ENCODE measurements around the gene PRODH2. TPM values are rescaled to one million over a fixed set of nuclear protein-coding genes. Genes with fewer than 3 reads are reported as not detected.

PRODH2 gene
- total RNA-seq: under 1 TPM in 1 of 9 donors, not detected in 8; 0.46 TPM
- under 1 TPM in 1 of 3 donors, not detected in 2; 0.07 TPM for polyA plus RNA-seq
- long read RNA-seq, donor 1: 0 reads
- long read RNA-seq, donor 2: 0 reads
- long read RNA-seq, donor 3: 0 reads
- long read RNA-seq, donor 4: 0 reads
- long read RNA-seq, donor 5: 0 reads
- long read RNA-seq, donor 6: 0 reads
- long read RNA-seq, donor 7: 0 reads
- long read RNA-seq, donor 8: 0 reads
- long read RNA-seq, donor 9: 0 reads
- long read RNA-seq, donor 10: 0 reads

- H3K4me1 ChIP-seq (replicated peaks in 1 of 2): no peaks in the 10 kb centered on the region
- H3K9me3 ChIP-seq (replicated peaks in 1 of 3): no peaks in the 10 kb centered on the region
- peaks cover 2% of the 10 kb centered on the region for H3K27me3 ChIP-seq
- H3K4me3 ChIP-seq: no peak within 1 kb of the TSS
- WGBS, 4 donors: 73 to 77% (median 75%) methylated on average over 18 to 26 of the region's 26 CpGs
- TF ChIP-seq CTCF (IDR thresholded peaks at IDR 0.05) (no peak), POLR2A (IDR thresholded peaks at IDR 0.05) (no peak)
- intact Hi-C loops (cut with DNase I): loop anchor here in 1 of 2 donors (10.0 kb wide), 1 partner anchor 108 kb away; the partner anchor contains the start of gene ZBTB32
- no peak for DNase-seq
- no peak within 1 kb of the TSS for H3K27ac ChIP-seq
- no peaks in the 10 kb centered on the region for H3K36me3 ChIP-seq (replicated peaks in 1 of 2)
Measured at GRCh38 chr19:35812220-35813042, at the start of gene PRODH2. TSS of gene PRODH2 (minus strand) at chr19:35812845. CDS start at chr19:35812805, 40 bp downstream.

- no peak overlapping the region for H3K27ac ChIP-seq
- no peak for DNase-seq
- H3K4me1 ChIP-seq (replicated peaks in 1 of 2): peaks cover 0 to 2% of the 10 kb centered on the region in 2 donors
- peaks cover 24% of the 10 kb centered on the region for H3K27me3 ChIP-seq
- intact Hi-C loops (cut with DNase I): no loop called here
- WGBS, 4 donors: 18 to 51% (median 42%) methylated on average over 4 to 19 of the region's 19 CpGs
- H3K4me3 ChIP-seq: no peak overlapping the region
- no peaks in the 10 kb centered on the region for H3K36me3 ChIP-seq (replicated peaks in 1 of 2)
- no peaks in the 10 kb centered on the region for H3K9me3 ChIP-seq (replicated peaks in 1 of 3)
- TF ChIP-seq POLR2A (IDR thresholded peaks at IDR 0.05) (no peak), CTCF (IDR thresholded peaks at IDR 0.05) (no peak)
Measured at GRCh38 chr19:35861640-35862160, 49.1 kb upstream of the PRODH2 start.

- DNase-seq: no peak
- no peak overlapping the region for H3K27ac ChIP-seq
- intact Hi-C loops (cut with DNase I): no loop called here
- H3K27me3 ChIP-seq: peaks cover 31% of the 10 kb centered on the region
- peaks cover 0 to 7% of the 10 kb centered on the region in 2 donors for H3K4me1 ChIP-seq (replicated peaks in 1 of 2)
- no peak for TF ChIP-seq POLR2A (IDR thresholded peaks at IDR 0.05)
- no peak for TF ChIP-seq CTCF (IDR thresholded peaks at IDR 0.05)
- H3K9me3 ChIP-seq (replicated peaks in 1 of 3): no peaks in the 10 kb centered on the region
- WGBS, 4 donors: 10 to 28% (median 19%) methylated on average over 9 to 55 of the region's 55 CpGs
- no peaks in the 10 kb centered on the region for H3K36me3 ChIP-seq (replicated peaks in 1 of 2)
- H3K4me3 ChIP-seq: no peak overlapping the region
Measured at GRCh38 chr19:35860818-35861639, 48.4 kb upstream of the PRODH2 start.
